Testis (tissue), 2 donors: ENCODE data around the gene CASP14.

Experiments
- CTCF ChIP-seq, 3 experiments: fragments of 450-650 bp in 2 of 3; fragments of 200-600 bp in 1 of 3; sonication (generic) in 1 of 3; IDR thresholded peaks; one replicate each; pipeline ENCODE4 v1.5.1; 2016 to 2019; ENCODE audit warnings: antibody characterized with exemption in 3 of 3, mild to moderate bottlenecking in 2 of 3, moderate library complexity in 1 of 3
- POLR2A ChIP-seq: fragments of 450-650 bp; IDR thresholded peaks from one replicate; pipeline ENCODE4 v1.6.1; 2017; ENCODE audit warnings: antibody characterized with exemption, mild to moderate bottlenecking, moderate library complexity

GRCh38 chr19:15010501-15011300, 38.6 kb upstream of the CASP14 start:
- TF ChIP-seq CTCF (IDR thresholded peaks at IDR 0.05) = no peak
- no peak for TF ChIP-seq POLR2A
